IMR-90 (cell line): Measurements from ENCODE around the gene BTF3. TPM values are rescaled to one million over a fixed set of nuclear protein-coding genes. Genes with fewer than 3 reads are reported as not detected.

Experiments used
- ATAC-seq: fragments of 200-7000 bp; cut with Tn5 transposase; 2 replicates; pipeline ENCODE4 v1.9.1; 2020; ENCODE audit warnings: low read depth, mild to moderate bottlenecking, moderate library complexity
- BruUV-seq: library from RNA; stranded (reverse); fragments of 400-500 nt; replicated peaks from 2 replicates; lab custom pipeline; 2021; lab: Mats Ljungman, UMichigan
- CTCF ChIA-PET: fragments of 300-600 bp; formaldehyde crosslinking; extraction: SDS; loops from one replicate; lab custom pipeline; 2021; ENCODE audit warnings: antibody characterized with exemption; lab: Yijun Ruan, JAX
- POLR2A ChIA-PET: fragments of 300-600 bp; sonication (Branson Sonifier 250); formaldehyde crosslinking; loops from one replicate; lab custom pipeline; 2022; ENCODE audit warnings: antibody characterized with exemption; ENCODE audit not compliant: unreplicated experiment; lab: Charles Lee
- DNase-seq: peaks from one replicate; pipeline ENCODE4 v3.0.0; 2013
- H2AFZ ChIP-seq: replicated peaks from 2 replicates; pipeline ENCODE3; 2013; ENCODE audit warnings: low read length, mild to moderate bottlenecking; ENCODE audit not compliant: poor library complexity
- H2AK5ac ChIP-seq: 2 replicates; pipeline ENCODE4 v1.6.1; 2013; ENCODE audit warnings: low read depth, low read length, inconsistent platforms
- H2AK9ac ChIP-seq: replicated peaks from 2 replicates; pipeline ENCODE3; 2013; ENCODE audit warnings: mild to moderate bottlenecking, low read depth, low read length, moderate library complexity; ENCODE audit not compliant: poor library complexity
- H2BK120ac ChIP-seq: 2 replicates; pipeline ENCODE4 v1.6.1; 2013; ENCODE audit warnings: low read depth, low read length, inconsistent platforms
- H2BK15ac ChIP-seq: 3 replicates; pipeline ENCODE4 v1.6.1; 2013; ENCODE audit warnings: low read depth, low read length, inconsistent platforms
- H2BK20ac ChIP-seq: 2 replicates; pipeline ENCODE4 v1.6.1; 2013; ENCODE audit warnings: low read depth, mild to moderate bottlenecking, inconsistent platforms, low read length, moderate library complexity
- H2BK5ac ChIP-seq: 2 replicates; pipeline ENCODE4 v1.6.1; 2013; ENCODE audit warnings: mild to moderate bottlenecking, low read depth, low read length, inconsistent platforms; ENCODE audit not compliant: poor library complexity, severe bottlenecking
- H3K14ac ChIP-seq: replicated peaks from 2 replicates; pipeline ENCODE4 v1.6.1; 2013; ENCODE audit warnings: low read depth, low read length, inconsistent platforms
- H3K18ac ChIP-seq: 2 replicates; pipeline ENCODE4 v1.6.1; 2013; ENCODE audit warnings: low read depth, low read length, control low read depth
- H3K23ac ChIP-seq: 2 replicates; pipeline ENCODE4 v1.6.1; 2013; ENCODE audit warnings: low read depth, low read length, inconsistent platforms
- H3K27ac ChIP-seq: 2 replicates; pipeline ENCODE4 v1.5.1; 2013; ENCODE audit warnings: mild to moderate bottlenecking, control low read depth, low read length; ENCODE audit not compliant: insufficient read depth
- H3K27me3 ChIP-seq: 2 replicates; pipeline ENCODE4 v1.6.1; 2013; ENCODE audit warnings: low read length; ENCODE audit not compliant: control insufficient read depth, insufficient read depth
- H3K36me3 ChIP-seq: 2 replicates; pipeline ENCODE4 v1.6.1; 2013; ENCODE audit warnings: low read length, mixed read lengths; ENCODE audit not compliant: control insufficient read depth, insufficient read depth
- H3K4ac ChIP-seq: 2 replicates; pipeline ENCODE4 v1.6.1; 2013; ENCODE audit warnings: low read depth, low read length, inconsistent platforms
- H3K4me1 ChIP-seq: 2 replicates; pipeline ENCODE4 v1.6.1; 2013; ENCODE audit warnings: low read length, mixed read lengths; ENCODE audit not compliant: control insufficient read depth, insufficient read depth
- H3K4me2 ChIP-seq: 2 replicates; pipeline ENCODE4 v1.6.1; 2013; ENCODE audit warnings: low read depth, mild to moderate bottlenecking, control low read depth, low read length, moderate library complexity
- H3K4me3 ChIP-seq: 2 replicates; pipeline ENCODE4 v1.5.1; 2013; ENCODE audit warnings: low read depth, mild to moderate bottlenecking, control low read depth, low read length, moderate library complexity; ENCODE audit not compliant: insufficient read depth
- H3K56ac ChIP-seq: 2 replicates; pipeline ENCODE4 v1.6.1; 2013; ENCODE audit warnings: low read length, inconsistent platforms; ENCODE audit not compliant: insufficient read depth; ENCODE audit errors: extremely low read depth
- H3K79me1 ChIP-seq, 2 experiments: 2 replicates each; pipeline ENCODE4 v1.6.1; 2013; ENCODE audit warnings: low read length in 2 of 2, inconsistent platforms in 1 of 2, low read depth in 1 of 2
- H3K9ac ChIP-seq: 2 replicates; pipeline ENCODE4 v1.6.1; 2013; ENCODE audit warnings: low read depth, low read length, control low read depth
- H3K9me1 ChIP-seq: 2 replicates; pipeline ENCODE4 v1.6.1; 2013; ENCODE audit warnings: low read length, inconsistent platforms; ENCODE audit not compliant: insufficient read depth
- H3K9me3 ChIP-seq: 2 replicates; pipeline ENCODE4 v1.6.1; 2013; ENCODE audit warnings: low read length; ENCODE audit not compliant: control insufficient read depth, insufficient read depth
- H4K20me1 ChIP-seq: 2 replicates; pipeline ENCODE4 v1.6.1; 2013; ENCODE audit warnings: low read length, inconsistent platforms; ENCODE audit not compliant: insufficient read depth
- H4K5ac ChIP-seq: 2 replicates; pipeline ENCODE4 v1.6.1; 2013; ENCODE audit warnings: mild to moderate bottlenecking, low read depth, low read length, control low read depth
- H4K8ac ChIP-seq, 2 experiments: 2 replicates each; pipeline ENCODE4 v1.6.1; 2013; ENCODE audit warnings: low read depth in 2 of 2, low read length in 2 of 2, control low read depth in 1 of 2, inconsistent platforms in 1 of 2
- H4K91ac ChIP-seq: 2 replicates; pipeline ENCODE4 v1.6.1; 2013; ENCODE audit warnings: low read depth, low read length, inconsistent platforms; ENCODE audit not compliant: insufficient read depth
- BHLHE40 ChIP-seq: fragments of 150-350 bp; IDR thresholded peaks from 2 replicates; pipeline ENCODE4 v1.6.1; 2016; ENCODE audit warnings: mild to moderate bottlenecking, low read depth, low read length
- CEBPB ChIP-seq: IDR thresholded peaks from 2 replicates; pipeline ENCODE4 v1.6.1; 2012; ENCODE audit warnings: low read depth, low read length, improper control_type of control experiment
- CHD1 ChIP-seq: IDR thresholded peaks from 2 replicates; pipeline ENCODE4 v1.6.1; 2012; ENCODE audit warnings: low read depth, low read length, improper control_type of control experiment
- FOS ChIP-seq: fragments of 150-350 bp; IDR thresholded peaks from 2 replicates; pipeline ENCODE4 v1.6.1; 2016; ENCODE audit warnings: low read depth, low read length
- MAFK ChIP-seq: IDR thresholded peaks from 2 replicates; pipeline ENCODE4 v1.6.1; 2012; ENCODE audit warnings: low read depth, low read length, improper control_type of control experiment
- MAZ ChIP-seq: IDR thresholded peaks from 2 replicates; pipeline ENCODE4 v1.6.1; 2012; ENCODE audit warnings: low read depth, mild to moderate bottlenecking, low read length, improper control_type of control experiment, moderate library complexity, borderline replicate concordance
- MXI1 ChIP-seq: IDR thresholded peaks from 2 replicates; pipeline ENCODE4 v1.6.1; 2012; ENCODE audit warnings: low read depth, mild to moderate bottlenecking, low read length, moderate library complexity, borderline replicate concordance
- NFE2L2 ChIP-seq: fragments of 150-350 bp; IDR thresholded peaks from 2 replicates; pipeline ENCODE4 v1.6.1; 2016; ENCODE audit warnings: low read depth, mild to moderate bottlenecking, low read length
- POLR2A ChIP-seq: IDR thresholded peaks from 2 replicates; pipeline ENCODE4 v1.6.1; 2012; ENCODE audit warnings: mild to moderate bottlenecking, low read depth, low read length
- RAD21 ChIP-seq: IDR thresholded peaks from 2 replicates; pipeline ENCODE4 v1.6.1; 2012; ENCODE audit warnings: low read length, improper control_type of control experiment
- RCOR1 ChIP-seq: IDR thresholded peaks from 2 replicates; pipeline ENCODE4 v1.6.1; 2012; ENCODE audit warnings: mild to moderate bottlenecking, low read length, improper control_type of control experiment; ENCODE audit not compliant: insufficient replicate concordance
- RFX5 ChIP-seq: IDR thresholded peaks from 2 replicates; pipeline ENCODE4 v1.8.0; 2012; ENCODE audit warnings: low read depth, mild to moderate bottlenecking, low read length, moderate library complexity
- SMC3 ChIP-seq: fragments of 150-350 bp; IDR thresholded peaks from 2 replicates; pipeline ENCODE4 v1.6.1; 2016; ENCODE audit warnings: low read depth, mild to moderate bottlenecking, antibody characterized with exemption, low read length, moderate library complexity
- WGBS, 2 experiments: methylation state at CpG; one replicate each; pipeline versions ENCODE4 v1.1.5 to v1.1.7; 2013; ENCODE audit warnings: missing lambda C conversion rate in 2 of 2; ENCODE audit not compliant: insufficient read length in 1 of 2; ENCODE audit errors: extremely low coverage in 2 of 2; 5-methylcytosine and 5-hydroxymethylcytosine counted together
- dilution Hi-C: fragments of 300-500 bp; cut with HindIII; formaldehyde crosslinking; loops from one replicate; pipeline ENCODE4 v1.14.3; 2018; ENCODE audit warnings: low sequenced_read_pairs; ENCODE audit not compliant: unreplicated experiment
- in situ Hi-C: fragments of 300-500 bp; cut with MboI; formaldehyde crosslinking; loops from 3 replicates; pipeline ENCODE4 v1.14.3; 2019; ENCODE audit warnings: low sequenced_read_pairs, inconsistent platforms, mixed read lengths
- intact Hi-C: fragments of 100-400 bp; cut with micrococcal nuclease; formaldehyde crosslinking; loops from 2 replicates; pipeline ENCODE4 v1.10.0; 2022
- polyA plus RNA-seq, 3 experiments: library from polyadenylated mRNA; depleted of rRNA; stranded (reverse); fragments of >200 nt; gene quantifications; 2 replicates each; pipeline ENCODE4 v1.2.3, GENCODE V29; 2012; ENCODE audit warnings: low replicate concordance in 1 of 3
- total RNA-seq: library from RNA; depleted of rRNA; stranded (reverse); fragments of >200 nt; gene quantifications from 2 replicates; pipeline ENCODE4 v1.2.3, GENCODE V29; 2012
- TF ChIP-seq, protein P1 (sequence below): conservative IDR thresholded peaks from 2 replicates; pipeline ENCODE4 v1.5.1; 2012; ENCODE audit warnings: mild to moderate bottlenecking, low read depth, low read length, improper control_type of control experiment
- TF ChIP-seq, protein P2 (sequence below): fragments of 150-350 bp; IDR thresholded peaks from 2 replicates; pipeline ENCODE4 v1.6.1; 2016; ENCODE audit warnings: low read depth, mild to moderate bottlenecking, low read length, moderate library complexity, borderline replicate concordance
- TF ChIP-seq, protein P3 (sequence below): fragments of 150-350 bp; IDR thresholded peaks from 2 replicates; pipeline ENCODE4 v1.6.1; 2017; ENCODE audit warnings: mild to moderate bottlenecking, antibody characterized with exemption, low read length, low read depth

BTF3 gene
- total and polyA plus RNA-seq, 2 of the 4 experiments (the other 2 are of a cell fraction) = 225 to 443 TPM

DNA sequence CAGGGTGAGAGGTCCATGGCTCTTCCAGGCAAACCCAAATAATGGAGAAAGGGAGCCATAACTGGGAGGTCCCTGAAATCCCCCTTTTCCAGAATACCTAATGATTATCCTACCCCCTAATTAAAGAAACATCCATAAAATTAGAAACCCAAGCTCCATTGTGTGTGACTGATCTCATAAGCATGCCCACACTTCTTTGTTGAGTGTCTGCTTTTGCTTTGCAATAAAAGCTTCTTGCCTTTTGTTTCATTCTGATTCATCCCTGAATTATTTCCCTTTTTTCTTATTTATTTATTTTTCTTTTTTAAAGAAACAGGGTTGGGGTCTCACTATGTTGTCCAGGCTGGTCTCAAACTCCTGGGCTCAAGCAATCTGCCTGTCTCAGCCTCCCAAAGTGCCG is 33.1 kb downstream of the BTF3 start:
- intact Hi-C loops = no loop called here
- H2AFZ ChIP-seq = no peak overlapping the region
- no TSS peak for BruUV-seq

More for the DNA sequence above, 33.1 kb downstream of the BTF3 start:
- H4K20me1 ChIP-seq = no peaks in the 10 kb centered on the region
- H3K4ac ChIP-seq = no peak overlapping the region
- H3K27ac ChIP-seq = no peak overlapping the region
- H4K91ac ChIP-seq = no peak overlapping the region
- H3K4me1 ChIP-seq = no peaks in the 10 kb centered on the region
- no peak overlapping the region for H2BK120ac ChIP-seq
- CTCF ChIA-PET = no interaction called here
- no peak overlapping the region for H3K14ac ChIP-seq
- in situ Hi-C loops (no loop called here), dilution Hi-C loops (no loop called here)
- no peak overlapping the region for H2BK20ac ChIP-seq
- no peak overlapping the region for H4K5ac ChIP-seq
- no peak overlapping the region for H3K56ac ChIP-seq
- WGBS, 2 experiments = 88% methylated on average over 1 of the region's 1 CpG; no CpG with 5 or more reads in 1 of the 2 experiments
- DNase-seq (no peak), ATAC-seq (no peak)
- TF ChIP-seq FOS (no peak), NFE2L2 (no peak), BHLHE40 (no peak), POLR2A (no peak), MXI1 (no peak), CEBPB (no peak), SMC3 (no peak), MAFK (no peak), RAD21 (no peak), RCOR1 (no peak), CHD1 (no peak), RFX5 (no peak), MAZ (no peak)
- TF ChIP-seq, protein P1, sequence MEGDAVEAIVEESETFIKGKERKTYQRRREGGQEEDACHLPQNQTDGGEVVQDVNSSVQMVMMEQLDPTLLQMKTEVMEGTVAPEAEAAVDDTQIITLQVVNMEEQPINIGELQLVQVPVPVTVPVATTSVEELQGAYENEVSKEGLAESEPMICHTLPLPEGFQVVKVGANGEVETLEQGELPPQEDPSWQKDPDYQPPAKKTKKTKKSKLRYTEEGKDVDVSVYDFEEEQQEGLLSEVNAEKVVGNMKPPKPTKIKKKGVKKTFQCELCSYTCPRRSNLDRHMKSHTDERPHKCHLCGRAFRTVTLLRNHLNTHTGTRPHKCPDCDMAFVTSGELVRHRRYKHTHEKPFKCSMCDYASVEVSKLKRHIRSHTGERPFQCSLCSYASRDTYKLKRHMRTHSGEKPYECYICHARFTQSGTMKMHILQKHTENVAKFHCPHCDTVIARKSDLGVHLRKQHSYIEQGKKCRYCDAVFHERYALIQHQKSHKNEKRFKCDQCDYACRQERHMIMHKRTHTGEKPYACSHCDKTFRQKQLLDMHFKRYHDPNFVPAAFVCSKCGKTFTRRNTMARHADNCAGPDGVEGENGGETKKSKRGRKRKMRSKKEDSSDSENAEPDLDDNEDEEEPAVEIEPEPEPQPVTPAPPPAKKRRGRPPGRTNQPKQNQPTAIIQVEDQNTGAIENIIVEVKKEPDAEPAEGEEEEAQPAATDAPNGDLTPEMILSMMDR = no peak
- TF ChIP-seq, protein P2, sequence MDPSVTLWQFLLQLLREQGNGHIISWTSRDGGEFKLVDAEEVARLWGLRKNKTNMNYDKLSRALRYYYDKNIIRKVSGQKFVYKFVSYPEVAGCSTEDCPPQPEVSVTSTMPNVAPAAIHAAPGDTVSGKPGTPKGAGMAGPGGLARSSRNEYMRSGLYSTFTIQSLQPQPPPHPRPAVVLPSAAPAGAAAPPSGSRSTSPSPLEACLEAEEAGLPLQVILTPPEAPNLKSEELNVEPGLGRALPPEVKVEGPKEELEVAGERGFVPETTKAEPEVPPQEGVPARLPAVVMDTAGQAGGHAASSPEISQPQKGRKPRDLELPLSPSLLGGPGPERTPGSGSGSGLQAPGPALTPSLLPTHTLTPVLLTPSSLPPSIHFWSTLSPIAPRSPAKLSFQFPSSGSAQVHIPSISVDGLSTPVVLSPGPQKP = no peak
- TF ChIP-seq, protein P3, sequence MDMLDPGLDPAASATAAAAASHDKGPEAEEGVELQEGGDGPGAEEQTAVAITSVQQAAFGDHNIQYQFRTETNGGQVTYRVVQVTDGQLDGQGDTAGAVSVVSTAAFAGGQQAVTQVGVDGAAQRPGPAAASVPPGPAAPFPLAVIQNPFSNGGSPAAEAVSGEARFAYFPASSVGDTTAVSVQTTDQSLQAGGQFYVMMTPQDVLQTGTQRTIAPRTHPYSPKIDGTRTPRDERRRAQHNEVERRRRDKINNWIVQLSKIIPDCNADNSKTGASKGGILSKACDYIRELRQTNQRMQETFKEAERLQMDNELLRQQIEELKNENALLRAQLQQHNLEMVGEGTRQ = no peak
- H3K23ac ChIP-seq = no peak overlapping the region
- H2AK5ac ChIP-seq = no peak overlapping the region
- H3K4me2 ChIP-seq = no peak overlapping the region
- no peak overlapping the region for H3K4me3 ChIP-seq
- no peaks in the 10 kb centered on the region for H3K27me3 ChIP-seq
- no peaks in the 10 kb centered on the region for H3K79me1 ChIP-seq
- POLR2A ChIA-PET = no interaction called here
- no peak overlapping the region for H3K9ac ChIP-seq
- H3K36me3 ChIP-seq = no peaks in the 10 kb centered on the region
- H3K9me1 ChIP-seq = no peaks in the 10 kb centered on the region
- H2BK15ac ChIP-seq = no peak overlapping the region
- H2BK5ac ChIP-seq = no peak overlapping the region
- no peak overlapping the region for H3K18ac ChIP-seq
- no peak overlapping the region for H4K8ac ChIP-seq
- no peaks in the 10 kb centered on the region for H3K9me3 ChIP-seq
- H2AK9ac ChIP-seq = no peak overlapping the region
